Stimulated activated memory B cell treated with anti-CD40 and anti-IgM and Interleukin-4, amounts not matched to agents 10 μg/mL and 1 μg/mL and 100 μg/mL, for 72 hours (primary cell): ENCODE data around the gene TRERF1.
"Not testable (repeated sequence)": the region's sequence is repeated elsewhere in the genome, so short reads cannot be mapped to it uniquely, and the experiment has no call there.

ENCODE experiments used
- ATAC-seq: fragments of 150-1000 bp; cut with Tn5 transposase; 2 replicates; pipeline ENCODE4 v1.10.0; 2021
- H3K27ac Mint-ChIP-seq: one replicate; pipeline ENCODE4 v1.8.0; 2022; ENCODE audit warnings: mild to moderate bottlenecking, mixed read lengths
- H3K27me3 Mint-ChIP-seq: one replicate; pipeline ENCODE4 v1.8.0; 2022; ENCODE audit warnings: mixed read lengths
- H3K36me3 Mint-ChIP-seq: one replicate; pipeline ENCODE4 v1.8.0; 2022; ENCODE audit warnings: mixed read lengths
- H3K4me1 Mint-ChIP-seq: one replicate; pipeline ENCODE4 v1.8.0; 2022; ENCODE audit warnings: mixed read lengths
- H3K4me3 Mint-ChIP-seq: one replicate; pipeline ENCODE4 v1.8.0; 2022; ENCODE audit warnings: mild to moderate bottlenecking, moderate library complexity, mixed read lengths
- H3K9me3 Mint-ChIP-seq: one replicate; pipeline ENCODE4 v1.8.0; 2022; ENCODE audit warnings: mixed read lengths

The TRERF1 gene

GRCh38 chr6:42193491-42193894 lies 258.2 kb downstream of the TRERF1 start:
- Mint-ChIP-seq H3K27me3 (no peaks in the 10 kb centered on the region), H3K27ac (no peak overlapping the region), H3K36me3 (peaks cover 23% of the 10 kb centered on the region), H3K4me1 (peaks cover 11% of the 10 kb centered on the region), H3K4me3 (no peak overlapping the region), H3K9me3 (no peaks in the 10 kb centered on the region)
- no peak for ATAC-seq

GRCh38 chr6:42192385-42192784 lies 259.3 kb downstream of the TRERF1 start:
- not testable (repeated sequence) for ATAC-seq, H3K9me3 Mint-ChIP-seq, H3K4me3 Mint-ChIP-seq, H3K27ac Mint-ChIP-seq, H3K27me3 Mint-ChIP-seq
- Mint-ChIP-seq H3K36me3 (peaks cover 25% of the 10 kb centered on the region), H3K4me1 (peaks cover 11% of the 10 kb centered on the region)

GRCh38 chr6:42190554-42191183 lies 261.1 kb downstream of the TRERF1 start:
- H3K27ac Mint-ChIP-seq = no peak overlapping the region
- H3K9me3 Mint-ChIP-seq = no peaks in the 10 kb centered on the region
- no peak overlapping the region for H3K4me3 Mint-ChIP-seq
- peaks cover 17% of the 10 kb centered on the region for H3K36me3 Mint-ChIP-seq
- no peak for ATAC-seq
- peaks cover 5% of the 10 kb centered on the region for H3K4me1 Mint-ChIP-seq
- H3K27me3 Mint-ChIP-seq = no peaks in the 10 kb centered on the region

GRCh38 chr6:42188406-42188805 lies 263.3 kb downstream of the TRERF1 start:
- Mint-ChIP-seq H3K4me1 (no peaks in the 10 kb centered on the region), H3K27ac (no peak overlapping the region), H3K27me3 (no peaks in the 10 kb centered on the region), H3K4me3 (no peak overlapping the region), H3K36me3 (peaks cover 21% of the 10 kb centered on the region), H3K9me3 (no peaks in the 10 kb centered on the region)
- ATAC-seq = no peak

- Mint-ChIP-seq H3K27me3 (no peaks in the 10 kb centered on the region), H3K27ac (no peak overlapping the region), H3K4me3 (no peak overlapping the region), H3K9me3 (no peaks in the 10 kb centered on the region), H3K36me3 (peaks cover 20% of the 10 kb centered on the region), H3K4me1 (no peaks in the 10 kb centered on the region)
- no peak for ATAC-seq
Measured at GRCh38 chr6:42185597-42185996, 266.1 kb downstream of the TRERF1 start.

- peaks cover 6% of the 10 kb centered on the region for H3K27me3 Mint-ChIP-seq
- peaks cover 6% of the 10 kb centered on the region for H3K4me1 Mint-ChIP-seq
- H3K36me3 Mint-ChIP-seq = peaks cover 18% of the 10 kb centered on the region
- no peak overlapping the region for H3K4me3 Mint-ChIP-seq
- H3K27ac Mint-ChIP-seq = no peak overlapping the region
- ATAC-seq = no peak
- no peaks in the 10 kb centered on the region for H3K9me3 Mint-ChIP-seq
Measured at GRCh38 chr6:42184475-42184874, 267.3 kb downstream of the TRERF1 start.

- H3K9me3 Mint-ChIP-seq = no peaks in the 10 kb centered on the region
- peaks cover 26% of the 10 kb centered on the region for H3K27me3 Mint-ChIP-seq
- peaks cover 21% of the 10 kb centered on the region for H3K4me1 Mint-ChIP-seq
- no peak overlapping the region for H3K4me3 Mint-ChIP-seq
- no peak overlapping the region for H3K27ac Mint-ChIP-seq
- ATAC-seq = no peak
- peaks cover 10% of the 10 kb centered on the region for H3K36me3 Mint-ChIP-seq
Measured at GRCh38 chr6:42182101-42182500, 269.6 kb downstream of the TRERF1 start.

- Mint-ChIP-seq H3K36me3 (peaks cover 10% of the 10 kb centered on the region), H3K9me3 (no peaks in the 10 kb centered on the region), H3K27me3 (peaks cover 26% of the 10 kb centered on the region), H3K4me3 (no peak overlapping the region), H3K27ac (no peak overlapping the region), H3K4me1 (peaks cover 21% of the 10 kb centered on the region)
- ATAC-seq = no peak
Measured at GRCh38 chr6:42179945-42180313, 271.8 kb downstream of the TRERF1 start.

- no peak for ATAC-seq
- Mint-ChIP-seq H3K27ac (no peak overlapping the region), H3K9me3 (no peaks in the 10 kb centered on the region), H3K27me3 (peaks cover 26% of the 10 kb centered on the region), H3K36me3 (peaks cover 6% of the 10 kb centered on the region), H3K4me1 (peaks cover 21% of the 10 kb centered on the region), H3K4me3 (no peak overlapping the region)
Measured at GRCh38 chr6:42179261-42179944, 272.3 kb downstream of the TRERF1 start.

GRCh38 chr6:42177514-42178364 lies 274.0 kb downstream of the TRERF1 start:
- H3K4me3 Mint-ChIP-seq = no peak overlapping the region
- peaks cover 21% of the 10 kb centered on the region for H3K4me1 Mint-ChIP-seq
- ATAC-seq = no peak
- peaks cover 3% of the 10 kb centered on the region for H3K36me3 Mint-ChIP-seq
- H3K9me3 Mint-ChIP-seq = no peaks in the 10 kb centered on the region
- H3K27ac Mint-ChIP-seq = no peak overlapping the region
- peaks cover 26% of the 10 kb centered on the region for H3K27me3 Mint-ChIP-seq

GRCh38 chr6:42176981-42177380 lies 274.7 kb downstream of the TRERF1 start:
- Mint-ChIP-seq H3K27ac (no peak overlapping the region), H3K4me3 (no peak overlapping the region), H3K9me3 (no peaks in the 10 kb centered on the region), H3K27me3 (peaks cover 26% of the 10 kb centered on the region), H3K36me3 (no peaks in the 10 kb centered on the region), H3K4me1 (peaks cover 21% of the 10 kb centered on the region)
- no peak for ATAC-seq

GRCh38 chr6:42175860-42176259 lies 275.9 kb downstream of the TRERF1 start:
- peaks cover 21% of the 10 kb centered on the region for H3K4me1 Mint-ChIP-seq
- H3K9me3 Mint-ChIP-seq = no peaks in the 10 kb centered on the region

More at GRCh38 chr6:42175860-42176259, 275.9 kb downstream of the TRERF1 start:
- no peak for ATAC-seq
- Mint-ChIP-seq H3K4me3 (no peak overlapping the region), H3K27ac (no peak overlapping the region), H3K27me3 (peaks cover 26% of the 10 kb centered on the region), H3K36me3 (no peaks in the 10 kb centered on the region)
